Central memory CD8-positive, alpha-beta T cell (primary cell): Measurements from ENCODE around the gene XPO6.

ENCODE experiments used
- ATAC-seq: fragments of 150-1000 bp; cut with Tn5 transposase; replicated peaks from 2 replicates; pipeline ENCODE4 v1.10.0; 2022; ENCODE audit warnings: mild to moderate bottlenecking, moderate FRiP score, moderate number of reproducible peaks; ENCODE audit not compliant: poor library complexity, severe bottlenecking; ENCODE audit errors: extremely low read depth
- DNase-seq, 2 donors: peaks; one replicate each; pipeline ENCODE4 v3.0.0; 2021; ENCODE audit warnings: low spot score in 2 of 2
- H3K27ac Mint-ChIP-seq: one replicate; pipeline ENCODE4 v1.8.0; 2022; ENCODE audit warnings: low read depth, mild to moderate bottlenecking, moderate library complexity, mixed read lengths
- H3K27me3 Mint-ChIP-seq: one replicate; pipeline ENCODE4 v1.8.0; 2022; ENCODE audit warnings: mixed read lengths
- H3K36me3 Mint-ChIP-seq: one replicate; pipeline ENCODE4 v1.8.0; 2022; ENCODE audit warnings: mild to moderate bottlenecking, moderate library complexity, mixed read lengths; ENCODE audit not compliant: insufficient read depth
- H3K4me1 Mint-ChIP-seq: one replicate; pipeline ENCODE4 v1.8.0; 2022; ENCODE audit warnings: mixed read lengths
- H3K4me3 Mint-ChIP-seq: one replicate; pipeline ENCODE4 v1.8.0; 2022; ENCODE audit warnings: mild to moderate bottlenecking, moderate library complexity, mixed read lengths
- H3K9me3 Mint-ChIP-seq: one replicate; pipeline ENCODE4 v1.8.0; 2022; ENCODE audit warnings: mixed read lengths

XPO6 gene

DNA sequence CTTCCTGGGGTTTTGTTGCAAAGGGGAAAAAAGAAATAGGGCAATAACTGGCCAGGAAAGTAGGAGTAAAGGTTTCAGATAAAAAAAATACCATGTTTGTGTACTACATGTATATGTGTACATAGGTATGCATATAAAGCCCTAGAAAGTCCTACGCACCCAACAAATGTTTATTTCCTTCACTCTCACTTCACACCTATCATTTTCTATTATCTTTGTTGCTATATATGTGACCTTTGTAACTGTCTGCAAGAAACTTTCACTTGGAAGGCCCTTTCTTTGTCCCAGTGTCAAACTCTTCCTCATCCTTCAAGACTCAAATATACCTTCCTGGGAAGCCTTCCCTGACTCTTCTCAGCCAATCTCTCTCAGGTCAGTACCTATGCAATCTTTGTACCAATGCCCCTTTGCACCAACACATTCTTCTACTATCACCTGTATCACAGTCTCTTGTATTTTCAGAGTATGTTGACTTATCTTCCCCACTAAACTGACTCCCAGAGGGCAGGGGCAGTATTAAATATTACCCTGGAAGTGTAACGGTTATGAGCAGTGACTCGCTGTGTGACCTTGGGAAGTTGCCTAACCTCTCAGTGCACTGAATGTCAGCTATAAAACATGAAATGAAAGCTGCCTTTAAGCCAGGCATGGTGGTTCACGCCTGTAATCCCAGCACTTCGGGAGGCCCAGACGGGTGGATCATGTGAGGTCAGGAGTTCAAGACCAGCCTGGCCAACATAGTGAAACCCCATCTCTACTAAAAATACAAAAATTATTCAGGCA lies 6.5 kb downstream of the XPO6 start:
- no peaks in the 10 kb centered on the region for H3K27me3 Mint-ChIP-seq

DNA sequence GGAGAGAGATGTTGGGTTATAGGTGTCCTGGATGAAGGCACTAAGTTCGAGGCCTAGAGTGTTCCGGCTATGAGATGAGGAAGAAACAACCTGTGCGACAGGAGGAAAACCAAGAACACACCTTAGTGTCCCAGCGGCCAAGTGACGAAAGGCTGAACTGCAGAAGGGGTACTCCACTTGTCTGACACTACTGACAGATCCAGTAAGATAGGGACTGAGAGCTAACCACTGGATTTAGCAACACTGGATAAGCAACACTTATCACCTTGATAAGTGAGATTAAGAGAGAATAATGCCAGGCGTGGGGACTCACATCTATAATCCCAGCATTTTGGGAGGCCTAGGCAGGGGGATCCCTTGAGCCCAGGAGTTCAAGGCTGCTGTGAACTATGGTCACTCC lies 7.1 kb downstream of the XPO6 start:
- Mint-ChIP-seq H3K4me1 (peaks cover 40% of the 10 kb centered on the region), H3K27ac (no peak overlapping the region), H3K4me3 (no peak overlapping the region), H3K36me3 (peaks cover 33% of the 10 kb centered on the region), H3K9me3 (no peaks in the 10 kb centered on the region), H3K27me3 (no peaks in the 10 kb centered on the region)
- DNase-seq (no peak), ATAC-seq (no peak)

More for the DNA sequence above, 6.5 kb downstream of the XPO6 start:
- H3K27ac Mint-ChIP-seq: no peak overlapping the region
- peaks cover 30% of the 10 kb centered on the region for H3K36me3 Mint-ChIP-seq
- ATAC-seq (no peak), DNase-seq (no peak)
- H3K4me1 Mint-ChIP-seq: peaks cover 44% of the 10 kb centered on the region
- H3K4me3 Mint-ChIP-seq: no peak overlapping the region
- H3K9me3 Mint-ChIP-seq: no peaks in the 10 kb centered on the region

DNA sequence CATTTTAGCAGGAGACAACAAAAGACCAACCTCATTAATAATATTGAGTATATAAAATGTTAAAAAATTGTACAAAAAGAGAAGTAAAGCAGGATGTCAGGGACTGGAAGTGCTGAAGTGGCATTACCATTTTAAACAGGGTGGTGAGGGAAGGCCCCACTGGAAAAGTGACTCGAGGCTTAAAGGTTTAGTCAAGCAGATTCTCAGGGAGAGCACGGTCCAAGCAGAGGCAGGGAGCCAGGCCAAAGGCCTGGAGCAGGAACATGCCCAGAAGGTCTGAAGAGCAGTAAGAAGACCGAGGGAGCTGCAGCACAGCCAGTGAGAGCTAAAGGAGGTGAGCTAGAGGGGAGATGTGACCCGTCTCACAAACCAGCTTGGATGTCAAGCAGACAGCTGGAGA lies 7.6 kb downstream of the XPO6 start:
- Mint-ChIP-seq H3K4me1 (peaks cover 38% of the 10 kb centered on the region), H3K36me3 (peaks cover 33% of the 10 kb centered on the region), H3K27ac (no peak overlapping the region)

DNA sequence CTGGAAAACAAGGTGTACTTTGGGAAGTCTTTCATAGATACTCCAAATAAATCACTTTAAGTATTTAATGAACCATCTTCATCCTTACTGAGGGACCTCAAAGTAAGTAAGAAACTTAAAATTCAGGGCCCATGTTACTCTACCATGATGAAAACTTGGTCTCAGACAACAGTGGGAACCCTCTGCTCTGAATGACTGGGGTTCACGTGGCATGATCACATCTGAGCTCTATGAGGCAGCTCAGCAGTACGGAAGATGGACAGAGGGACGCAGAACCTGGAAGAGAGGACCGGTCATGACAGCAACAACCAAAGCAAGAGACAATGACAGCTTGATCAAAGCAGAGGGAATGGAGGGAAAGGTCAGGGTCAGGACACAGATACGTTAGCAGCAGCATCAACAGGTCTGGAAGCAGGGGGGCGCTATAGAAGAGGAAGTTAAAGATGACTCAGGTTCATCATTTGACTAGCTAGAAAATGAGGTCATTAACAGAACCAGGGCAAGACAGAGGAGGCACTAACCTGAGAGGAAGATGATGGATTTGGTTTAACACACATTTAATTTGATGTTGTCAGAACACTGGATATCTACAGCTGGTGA lies 9.5 kb downstream of the XPO6 start:
- H3K9me3 Mint-ChIP-seq: no peaks in the 10 kb centered on the region
- no peak overlapping the region for H3K4me3 Mint-ChIP-seq
- no peaks in the 10 kb centered on the region for H3K27me3 Mint-ChIP-seq
- DNase-seq (no peak), ATAC-seq (peak; percentile 70)
- peak overlapping the region; percentile 70 for H3K27ac Mint-ChIP-seq
- H3K4me1 Mint-ChIP-seq: peaks cover 18% of the 10 kb centered on the region
- peaks cover 20% of the 10 kb centered on the region for H3K36me3 Mint-ChIP-seq

More for the DNA sequence above, 7.6 kb downstream of the XPO6 start:
- ATAC-seq (no peak), DNase-seq (no peak)
- H3K9me3 Mint-ChIP-seq: no peaks in the 10 kb centered on the region
- no peaks in the 10 kb centered on the region for H3K27me3 Mint-ChIP-seq
- H3K4me3 Mint-ChIP-seq: no peak overlapping the region

DNA sequence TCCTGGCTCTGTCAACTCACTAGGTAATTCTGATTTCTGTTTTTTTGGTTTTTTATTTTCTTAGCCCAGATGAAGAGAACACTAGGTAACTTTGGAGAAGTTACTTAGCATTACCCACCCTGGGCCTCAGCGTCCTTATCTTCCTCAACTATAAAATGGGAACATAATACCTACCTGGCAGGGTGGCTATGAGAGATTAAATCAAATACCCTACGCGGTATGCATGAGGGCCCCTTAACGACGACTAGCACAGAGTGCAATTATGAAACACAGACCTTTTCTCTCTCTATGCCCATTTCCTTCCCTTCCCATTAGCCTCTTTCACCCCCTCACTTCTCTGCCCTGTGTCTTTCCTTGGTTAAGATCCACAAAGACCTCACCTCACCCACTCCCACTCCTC lies 11.1 kb downstream of the XPO6 start:
- H3K27me3 Mint-ChIP-seq: no peaks in the 10 kb centered on the region
- DNase-seq (no peak), ATAC-seq (no peak)
- H3K4me1 Mint-ChIP-seq: peaks cover 27% of the 10 kb centered on the region
- no peak overlapping the region for H3K4me3 Mint-ChIP-seq
- no peaks in the 10 kb centered on the region for H3K9me3 Mint-ChIP-seq
- H3K36me3 Mint-ChIP-seq: peaks cover 17% of the 10 kb centered on the region
- no peak overlapping the region for H3K27ac Mint-ChIP-seq

DNA sequence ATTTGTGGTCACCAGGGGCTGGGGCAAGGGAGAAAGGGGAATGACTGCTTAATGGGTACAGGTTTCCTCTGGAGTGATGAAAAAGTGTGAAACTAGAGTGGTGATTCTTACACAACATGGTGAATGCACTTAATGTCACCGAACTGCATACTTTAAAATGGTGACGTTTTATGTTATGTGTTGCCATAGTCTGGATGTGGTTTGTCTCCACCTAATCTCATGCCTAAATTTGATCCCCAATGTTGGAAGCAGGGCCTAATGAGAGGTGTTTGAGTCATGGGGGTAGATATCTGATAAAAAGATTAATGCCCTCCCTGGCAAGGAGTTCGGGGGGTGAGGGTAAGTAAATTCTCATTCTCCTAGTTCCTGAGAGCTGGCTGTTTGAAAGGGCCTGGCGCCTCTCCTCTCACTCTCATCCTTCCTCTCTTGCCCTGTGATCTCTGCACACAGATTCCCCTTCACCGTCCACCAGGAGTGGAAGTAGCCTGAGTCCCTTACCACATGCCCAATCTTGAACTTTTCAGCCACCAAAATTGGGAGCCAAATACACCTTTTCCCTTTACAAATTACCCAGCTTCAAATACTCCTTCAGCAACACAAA lies 15.3 kb downstream of the XPO6 start:
- Mint-ChIP-seq H3K4me3 (no peak overlapping the region), H3K27me3 (no peaks in the 10 kb centered on the region), H3K27ac (peak overlapping the region; percentile 60), H3K36me3 (peaks cover 27% of the 10 kb centered on the region), H3K9me3 (no peaks in the 10 kb centered on the region), H3K4me1 (peaks cover 62% of the 10 kb centered on the region)
- DNase-seq (no peak), ATAC-seq (no peak)

DNA sequence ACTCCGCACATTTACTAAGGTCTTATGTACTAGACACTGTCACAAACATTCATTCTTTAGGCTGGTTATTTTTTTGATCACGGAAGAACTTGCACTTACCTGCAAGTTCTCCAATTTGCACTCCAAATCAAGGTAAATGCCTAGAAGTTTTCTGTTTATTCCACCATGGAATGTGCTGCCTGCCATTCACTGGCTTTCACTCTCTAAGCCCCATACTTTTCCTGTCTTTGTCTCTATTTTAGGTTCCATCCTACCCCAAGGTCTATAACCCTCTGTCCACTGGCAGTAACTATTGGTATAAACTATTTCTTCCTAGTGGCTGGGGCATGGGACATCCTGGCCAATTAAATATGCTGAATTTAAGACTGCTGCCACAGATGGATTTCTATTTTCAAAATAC lies 15.9 kb downstream of the XPO6 start:
- no peak for ATAC-seq
- no peaks in the 10 kb centered on the region for H3K27me3 Mint-ChIP-seq
- no peak overlapping the region for H3K4me3 Mint-ChIP-seq
- DNase-seq: no peak
- H3K9me3 Mint-ChIP-seq: no peaks in the 10 kb centered on the region
- peaks cover 61% of the 10 kb centered on the region for H3K4me1 Mint-ChIP-seq
- H3K27ac Mint-ChIP-seq: no peak overlapping the region
- peaks cover 23% of the 10 kb centered on the region for H3K36me3 Mint-ChIP-seq

DNA sequence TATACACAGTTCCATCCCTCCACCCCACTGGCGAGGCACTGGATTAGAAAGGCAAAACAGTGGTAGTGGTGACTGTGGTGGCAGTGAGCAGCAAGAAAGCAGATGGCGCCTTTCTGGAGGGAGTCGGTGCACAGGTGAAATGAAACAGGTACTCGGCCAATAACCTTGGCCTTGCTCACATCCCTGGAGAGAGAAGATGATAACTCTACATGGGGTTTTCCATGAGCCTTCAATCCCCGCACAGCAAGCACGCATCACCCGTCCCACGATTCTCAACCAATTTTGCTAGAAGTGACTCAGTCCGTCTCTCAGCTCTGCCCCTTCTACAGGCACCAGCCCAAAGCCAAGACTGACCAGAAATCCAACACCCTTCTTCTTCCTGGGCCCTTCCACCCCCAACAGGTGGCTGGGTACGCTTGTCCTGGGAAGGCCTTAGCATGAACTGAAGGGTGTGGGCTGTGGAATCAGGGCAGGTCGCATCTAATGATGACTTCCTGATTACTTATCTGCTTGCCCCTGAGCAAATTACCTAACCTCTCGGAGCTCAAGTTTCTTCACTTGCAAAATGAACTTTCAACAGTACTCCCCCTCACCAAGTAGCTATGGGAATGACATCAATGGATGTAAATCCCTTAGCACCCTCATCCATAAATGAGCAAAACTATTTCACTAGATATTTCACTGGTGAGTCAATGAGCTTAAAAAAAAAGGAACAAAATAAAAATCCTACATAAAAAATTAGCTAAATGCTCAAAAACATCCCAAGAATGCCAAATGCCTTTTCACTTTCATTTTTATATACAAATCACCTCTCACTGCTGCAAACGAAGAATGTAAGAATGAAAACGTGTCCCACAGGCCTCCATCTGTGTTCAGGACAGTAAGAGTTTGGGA lies 18.0 kb downstream of the XPO6 start:
- H3K9me3 Mint-ChIP-seq: no peaks in the 10 kb centered on the region
- peaks cover 72% of the 10 kb centered on the region for H3K4me1 Mint-ChIP-seq
- peak overlapping the region; percentile 95 for H3K27ac Mint-ChIP-seq
- no peak for DNase-seq
- no peaks in the 10 kb centered on the region for H3K27me3 Mint-ChIP-seq
- peaks cover 16% of the 10 kb centered on the region for H3K36me3 Mint-ChIP-seq
- peak; percentile 20 for ATAC-seq
- peak overlapping the region; percentile 72 for H3K4me3 Mint-ChIP-seq

DNA sequence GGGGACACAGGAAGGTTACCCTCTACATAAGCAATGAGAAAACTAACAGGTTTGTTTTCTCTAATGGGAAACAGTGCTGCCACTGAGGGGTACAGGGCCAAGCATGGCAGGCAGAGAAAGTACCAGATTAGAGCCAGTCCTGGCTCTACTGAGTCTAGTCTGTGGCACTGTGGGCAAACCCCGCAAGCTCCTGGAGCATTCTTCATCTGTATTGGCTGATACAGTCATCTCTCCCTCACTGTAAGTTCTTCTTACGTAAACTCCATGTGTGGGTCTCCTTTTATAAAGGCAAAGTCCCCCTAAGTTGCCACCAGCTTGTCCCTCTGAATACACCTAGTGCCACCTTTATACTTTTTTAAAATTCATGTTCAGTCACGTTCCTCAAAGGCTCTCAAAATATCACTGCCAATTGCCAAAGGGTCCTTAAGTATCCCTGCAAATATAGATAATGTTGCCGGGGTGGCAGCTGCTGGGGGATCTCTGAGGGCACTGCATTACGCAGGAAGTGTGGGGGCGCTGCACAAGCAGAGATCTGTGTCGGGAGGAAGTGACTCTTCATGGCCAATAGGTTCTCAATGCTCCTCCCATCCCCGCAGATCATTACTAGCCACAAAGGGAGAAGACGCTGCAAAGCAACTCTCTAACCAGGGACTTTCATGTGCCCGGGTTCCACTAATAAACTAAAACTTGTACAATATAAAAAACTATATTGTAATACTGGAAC lies 18.8 kb downstream of the XPO6 start:
- H3K9me3 Mint-ChIP-seq: no peaks in the 10 kb centered on the region
- ATAC-seq: peak; percentile 93
- no peaks in the 10 kb centered on the region for H3K27me3 Mint-ChIP-seq
- peak; percentile 56 to 73 for DNase-seq
- H3K4me3 Mint-ChIP-seq: peak overlapping the region; percentile 72
- peaks cover 21% of the 10 kb centered on the region for H3K36me3 Mint-ChIP-seq
- peak overlapping the region; percentile 95 for H3K27ac Mint-ChIP-seq
- H3K4me1 Mint-ChIP-seq: peaks cover 80% of the 10 kb centered on the region

DNA sequence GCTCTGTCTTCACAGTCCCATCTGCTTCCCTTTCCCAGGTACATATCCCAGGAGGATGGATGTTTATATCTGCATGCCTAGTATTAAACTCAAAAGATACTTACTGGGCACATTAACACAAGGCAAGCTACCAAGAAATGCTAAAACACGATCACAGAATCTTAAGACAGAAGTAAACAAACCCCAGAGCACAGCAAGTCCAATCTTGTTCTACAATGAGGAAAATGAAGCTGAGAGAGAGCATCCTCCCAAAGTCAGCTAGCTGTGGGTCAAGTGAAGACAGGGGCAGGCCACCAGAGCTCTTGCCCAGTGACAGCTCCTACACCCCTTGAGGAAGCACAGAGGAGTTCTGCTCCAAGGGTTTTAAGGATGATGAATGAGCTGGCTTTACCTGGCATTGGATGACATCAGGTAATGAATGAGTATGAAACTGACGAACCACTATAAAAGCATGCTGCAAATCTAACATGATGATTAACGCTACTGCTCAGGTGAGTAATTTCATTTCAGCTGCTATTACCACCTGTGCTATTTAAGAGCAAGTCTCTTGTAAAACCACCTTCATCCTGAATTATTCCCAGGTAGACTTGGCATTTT lies 20.3 kb downstream of the XPO6 start:
- H3K27me3 Mint-ChIP-seq: no peaks in the 10 kb centered on the region
- no peaks in the 10 kb centered on the region for H3K9me3 Mint-ChIP-seq
- H3K27ac Mint-ChIP-seq: peak overlapping the region; percentile 82
- peak overlapping the region; percentile 14 for H3K4me3 Mint-ChIP-seq
- H3K4me1 Mint-ChIP-seq: peaks cover 88% of the 10 kb centered on the region
- no peak for ATAC-seq
- no peak for DNase-seq
- H3K36me3 Mint-ChIP-seq: peaks cover 25% of the 10 kb centered on the region

DNA sequence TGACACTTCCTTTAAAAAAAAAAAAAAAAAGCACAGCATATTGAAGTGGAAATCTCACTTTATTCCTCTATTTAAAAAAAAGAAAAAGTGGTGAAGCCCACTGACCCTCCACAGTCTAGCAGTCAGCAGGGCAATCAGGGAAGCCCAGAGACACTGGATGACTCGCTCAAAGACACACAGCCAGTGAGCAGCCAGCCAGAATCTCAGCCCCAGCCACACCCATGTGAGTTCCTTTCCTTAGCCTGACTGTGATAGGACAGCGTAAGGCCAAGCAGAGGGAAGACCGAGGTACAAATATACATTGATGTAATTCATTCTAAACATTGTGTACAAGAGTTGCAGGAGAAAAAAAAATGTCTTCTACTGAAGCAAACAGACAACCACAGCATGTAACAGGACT lies 22.5 kb downstream of the XPO6 start:
- DNase-seq (no peak), ATAC-seq (no peak)
- Mint-ChIP-seq H3K4me3 (peak overlapping the region; percentile 60), H3K27ac (peak overlapping the region; percentile 88), H3K36me3 (peaks cover 19% of the 10 kb centered on the region), H3K9me3 (no peaks in the 10 kb centered on the region), H3K4me1 (peaks cover 87% of the 10 kb centered on the region), H3K27me3 (no peaks in the 10 kb centered on the region)
